Endothelial cell of hepatic sinusoid (primary cell): Measurements from ENCODE around the gene BBX.

Experiments used
- in situ Hi-C: cut with HindIII; loops from 2 replicates; pipeline ENCODE4 v1.10.0; 2017; ENCODE audit warnings: low sequenced_read_pairs

The BBX gene

DNA sequence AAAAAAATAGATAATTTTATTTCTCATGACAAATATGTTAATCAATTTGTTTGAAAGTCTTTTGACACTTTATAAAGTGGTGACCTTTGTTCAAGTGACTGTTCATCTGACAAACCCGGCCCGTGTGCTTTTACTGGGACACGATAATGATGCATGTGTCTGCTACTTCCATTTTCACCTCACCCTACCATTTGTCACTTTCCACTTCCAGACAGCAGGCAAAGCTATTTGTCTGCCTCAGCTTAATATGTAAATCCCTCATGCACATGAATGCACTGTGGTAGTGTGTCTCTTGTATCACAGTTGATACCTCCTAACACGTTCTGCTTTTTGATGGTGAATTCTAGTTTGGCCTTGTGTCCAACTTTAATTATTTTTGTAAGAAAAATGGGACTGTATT lies 204.3 kb downstream of the BBX start:
- in situ Hi-C loops, result no loop called here

DNA sequence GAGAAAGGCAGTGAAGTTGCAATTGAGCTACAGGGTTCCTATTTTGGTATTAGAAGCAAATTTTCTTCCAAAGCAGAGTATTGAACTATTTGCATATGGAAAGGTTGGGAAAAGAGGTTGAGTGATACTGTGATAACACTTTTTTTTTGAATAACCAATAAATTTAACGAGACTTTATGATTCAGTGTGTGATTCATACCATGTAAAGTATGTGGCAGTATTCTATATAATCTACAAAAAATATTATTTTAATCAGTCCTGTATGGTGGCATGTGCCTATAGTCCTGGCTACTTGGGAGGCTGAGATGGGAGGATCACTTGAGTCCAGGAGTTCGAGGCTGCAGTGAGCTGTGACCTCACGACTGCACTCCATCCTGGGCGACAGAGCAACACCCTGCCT lies 206.9 kb downstream of the BBX start:
- in situ Hi-C loops, result no loop called here

DNA sequence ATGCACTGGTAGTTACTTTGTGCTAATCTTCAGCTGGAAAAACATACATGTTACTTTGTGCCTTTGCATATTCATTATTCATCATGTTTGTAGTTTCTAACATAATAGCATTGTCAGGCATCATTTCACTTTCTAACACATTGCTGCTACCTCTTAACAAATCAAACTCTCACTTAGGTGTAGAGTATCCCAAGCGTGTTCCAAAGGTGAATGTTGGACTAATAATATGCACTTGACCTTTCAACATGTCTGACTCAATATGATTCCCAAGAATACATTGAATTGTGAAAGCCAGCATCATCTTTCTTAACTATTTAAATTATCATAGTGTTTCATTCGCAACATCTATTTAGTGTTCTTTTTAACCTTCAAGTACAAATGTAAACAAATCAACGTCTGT lies 211.6 kb downstream of the BBX start:
- in situ Hi-C loops, result no loop called here

DNA sequence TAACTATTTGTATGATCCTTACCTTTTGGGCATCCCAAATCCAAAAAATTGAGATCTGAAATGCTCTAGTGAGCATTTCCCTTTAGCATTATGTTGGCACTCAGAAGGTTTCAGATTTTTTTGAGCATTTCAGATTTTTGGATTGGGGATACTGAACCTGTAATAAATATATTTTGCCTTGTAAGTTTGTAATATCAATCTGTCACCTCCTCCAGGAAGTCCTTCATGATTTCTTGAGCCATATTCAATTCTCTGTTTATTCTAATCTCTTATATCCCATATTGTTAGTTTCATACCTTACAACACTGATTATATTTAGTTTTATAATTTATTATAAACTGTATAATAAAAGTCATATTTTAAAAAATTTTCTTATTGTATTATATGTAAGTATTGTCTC lies 215.2 kb downstream of the BBX start:
- in situ Hi-C loops, result no loop called here

DNA sequence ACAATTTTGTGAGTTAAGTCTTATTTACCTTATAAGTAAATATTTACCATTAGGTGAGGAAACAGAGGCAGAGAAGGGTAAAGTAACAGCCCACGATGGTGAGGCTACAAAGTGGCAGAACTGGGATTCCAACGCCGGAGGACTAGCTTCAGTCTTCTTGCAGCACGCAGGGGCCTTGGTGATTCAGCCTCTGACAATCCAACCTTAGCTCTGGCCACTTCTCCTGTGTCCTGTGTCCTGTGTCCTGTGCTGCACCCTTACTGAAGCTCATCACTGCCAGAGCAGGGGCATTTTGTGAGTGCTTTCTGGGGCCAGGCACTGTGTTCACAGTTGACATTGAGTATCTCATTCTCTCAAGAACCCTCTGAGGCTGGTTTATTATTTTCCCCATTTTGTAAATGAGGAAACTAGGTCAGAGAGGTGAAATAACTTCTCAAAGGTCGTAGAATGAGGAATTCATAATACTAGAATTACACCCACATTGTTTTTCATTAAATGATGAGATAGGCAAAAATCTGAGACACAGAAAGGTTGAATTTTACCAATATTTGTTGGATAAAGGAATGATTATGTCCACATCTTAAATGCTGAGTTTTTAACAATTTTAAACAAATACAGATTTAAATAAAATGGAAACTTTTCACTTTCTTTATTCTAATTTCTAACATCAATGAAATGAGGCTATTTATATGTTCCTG lies 215.9 kb downstream of the BBX start:
- in situ Hi-C loops, result no loop called here

DNA sequence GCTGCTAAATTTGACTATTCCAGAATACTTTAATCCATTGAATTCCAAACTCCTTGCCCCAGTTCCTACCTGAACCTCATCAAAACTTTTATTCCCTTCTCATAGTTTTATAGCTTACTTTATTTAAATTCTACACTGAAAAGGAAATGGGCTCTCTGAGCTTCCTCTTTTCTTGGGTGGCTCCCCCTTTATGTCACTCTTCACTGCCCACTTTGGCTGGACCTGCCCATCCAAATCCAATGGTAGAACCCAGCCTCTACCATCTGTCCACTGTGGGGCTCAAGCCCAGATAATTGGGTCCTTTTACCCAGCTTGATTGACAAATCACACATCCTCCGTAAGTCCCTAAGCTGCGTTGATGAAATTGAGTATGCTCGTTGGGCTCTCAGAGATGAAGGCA lies 216.5 kb downstream of the BBX start:
- in situ Hi-C loops, result no loop called here

DNA sequence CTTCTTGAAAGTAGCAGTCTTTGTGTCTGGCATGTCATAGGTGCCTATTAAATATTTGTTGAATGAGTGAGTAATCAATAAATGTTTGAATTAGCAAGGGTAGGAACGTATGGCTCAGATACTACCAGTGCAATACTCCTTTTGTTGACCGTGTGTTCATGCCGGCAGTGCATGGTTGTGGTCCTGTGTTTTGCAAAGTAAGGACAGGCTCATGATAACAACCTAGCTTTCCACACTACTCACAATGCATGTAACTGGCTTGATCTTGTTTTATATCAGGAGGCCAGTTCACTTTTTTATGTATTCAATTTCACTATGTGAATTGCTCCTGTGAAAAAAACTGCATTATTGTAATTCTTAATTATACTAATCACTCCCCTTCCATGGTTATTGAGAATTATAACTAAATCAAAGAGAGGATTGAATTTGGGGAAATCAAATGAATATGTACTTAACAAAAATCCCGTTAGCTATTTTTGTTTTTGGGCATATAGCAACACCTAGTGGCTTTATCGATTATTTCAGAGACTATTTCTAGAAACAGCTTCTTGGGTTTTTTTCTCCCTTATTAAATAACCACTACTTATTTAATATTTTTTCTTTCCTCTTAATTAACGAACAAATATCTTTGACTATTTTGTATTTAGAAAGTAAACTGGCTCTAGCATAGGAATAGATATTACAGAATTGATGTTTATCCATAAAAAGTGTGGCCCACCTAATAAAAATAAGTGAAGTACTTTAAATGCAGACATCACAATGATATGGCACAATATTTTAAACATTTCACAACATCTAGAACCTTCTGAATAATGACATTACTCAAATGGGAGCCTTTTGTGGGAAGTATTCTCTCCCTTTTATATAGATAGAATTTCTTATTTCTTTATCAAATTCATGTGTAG lies 218.5 kb downstream of the BBX start:
- in situ Hi-C loops, result loop anchor here (10.0 kb wide), 2 partner anchors 56 to 526 kb away; no protein-coding TSS in a partner anchor

DNA sequence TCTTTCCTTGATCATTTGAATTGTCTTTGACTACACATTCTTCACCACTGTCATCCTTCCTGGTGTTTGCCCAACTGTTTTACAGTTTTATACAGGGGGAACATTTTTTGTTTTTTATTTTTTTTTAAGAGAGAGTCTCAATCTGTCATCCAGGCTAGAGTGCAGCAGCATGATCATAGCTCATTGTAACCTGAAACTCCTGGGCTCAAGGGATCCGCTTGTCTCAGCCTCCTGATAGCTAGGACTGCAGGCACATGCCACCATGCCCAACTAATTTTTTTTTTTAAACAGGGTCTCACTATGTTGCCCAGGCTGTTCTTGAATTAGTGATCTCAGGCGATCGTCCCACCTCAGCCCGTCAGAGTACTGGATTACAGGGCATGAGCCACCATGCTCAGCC lies 222.6 kb downstream of the BBX start:
- in situ Hi-C loops, result loop anchor here (10.0 kb wide), 2 partner anchors 61 to 531 kb away; no protein-coding TSS in a partner anchor

DNA sequence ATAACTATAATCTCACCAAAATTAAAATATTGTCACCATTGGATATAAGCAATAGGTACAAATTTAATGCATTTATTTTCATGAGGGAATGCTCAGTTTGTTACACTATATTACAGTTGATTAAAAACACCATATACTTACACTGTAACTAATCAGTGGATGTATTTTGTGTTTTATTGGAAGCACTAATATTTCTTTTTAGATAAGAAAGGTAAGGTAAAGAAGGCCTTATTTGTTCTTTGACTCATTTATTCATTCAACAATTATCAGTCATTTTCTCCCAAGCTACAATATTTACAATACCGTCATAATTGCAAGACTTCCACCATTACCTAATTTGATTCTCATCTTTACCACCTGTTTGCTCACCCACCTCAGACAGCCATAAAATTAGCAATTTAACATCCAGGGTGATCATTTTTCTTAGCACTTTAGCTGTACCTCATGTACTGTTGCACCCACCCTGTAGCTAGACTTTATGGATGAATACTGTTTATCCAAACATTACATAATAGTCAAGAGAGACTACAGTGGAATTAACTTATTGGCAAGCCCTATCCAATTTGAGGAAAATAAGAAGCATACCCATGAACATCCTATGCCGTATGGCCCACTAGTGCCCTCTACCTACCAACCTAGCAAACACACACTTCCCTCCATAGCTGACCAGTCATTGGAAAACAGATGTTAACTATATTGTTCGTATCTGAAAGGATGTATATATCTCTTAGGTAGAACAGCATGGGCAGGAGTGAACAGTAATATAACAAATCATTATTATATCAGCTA lies 229.6 kb downstream of the BBX start:
- in situ Hi-C loops, result no loop called here

DNA sequence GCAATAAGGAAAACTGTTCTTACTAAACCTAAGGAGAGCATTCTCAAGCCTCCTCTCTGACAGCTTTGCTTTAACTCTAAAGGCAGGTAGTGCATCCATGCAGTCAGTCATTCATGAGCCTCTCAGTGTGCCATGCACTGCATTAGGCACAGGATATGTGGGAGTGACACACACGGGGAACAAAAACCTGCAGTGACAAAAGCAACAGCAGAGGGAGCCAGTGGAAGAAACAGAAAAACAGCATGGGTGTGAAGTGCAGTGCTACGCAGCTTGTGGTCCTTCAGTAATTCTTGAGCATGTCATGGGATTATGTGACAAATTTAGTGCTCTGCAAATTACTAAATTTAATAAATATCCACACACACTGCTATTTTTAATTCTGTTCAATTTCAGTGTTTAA lies 230.7 kb downstream of the BBX start:
- in situ Hi-C loops, result no loop called here

DNA sequence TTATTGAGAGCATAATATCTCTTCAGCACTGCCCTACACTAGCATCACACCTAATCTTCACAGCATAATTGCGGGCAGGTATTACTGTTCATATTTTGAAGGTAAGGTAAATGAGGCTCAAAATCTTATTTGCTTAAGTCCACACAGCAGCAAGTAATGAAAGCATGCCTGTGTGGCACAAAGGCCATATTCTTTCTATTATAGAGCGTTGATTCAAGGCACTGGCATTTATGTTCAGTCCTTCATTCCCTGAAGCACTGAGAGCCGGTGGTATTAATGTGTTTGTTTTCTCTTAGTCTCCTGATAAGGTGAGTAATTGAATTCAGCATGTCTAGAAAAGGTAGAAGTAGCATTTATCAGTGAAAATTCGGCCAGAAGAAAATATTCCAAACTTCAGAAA lies 231.2 kb downstream of the BBX start:
- in situ Hi-C loops, result no loop called here

DNA sequence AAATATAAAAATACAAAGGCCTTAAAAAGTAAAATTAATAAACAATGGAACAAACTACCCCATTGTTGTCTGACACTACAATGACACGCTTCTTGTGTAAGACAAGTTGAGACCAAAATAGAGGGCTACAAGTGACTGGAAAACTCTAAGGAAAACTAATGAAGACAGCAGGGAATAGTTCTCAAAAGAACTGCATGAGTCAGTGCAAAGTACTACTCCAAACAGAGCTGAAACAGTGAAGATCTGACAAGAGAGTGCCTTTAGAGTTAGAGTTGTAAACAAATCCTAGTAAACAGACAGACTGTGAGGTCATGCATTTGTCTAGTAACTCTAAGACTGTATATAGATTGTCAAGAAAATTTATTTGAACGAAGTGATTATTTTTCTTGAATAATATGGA lies 233.9 kb downstream of the BBX start:
- in situ Hi-C loops, result no loop called here

DNA sequence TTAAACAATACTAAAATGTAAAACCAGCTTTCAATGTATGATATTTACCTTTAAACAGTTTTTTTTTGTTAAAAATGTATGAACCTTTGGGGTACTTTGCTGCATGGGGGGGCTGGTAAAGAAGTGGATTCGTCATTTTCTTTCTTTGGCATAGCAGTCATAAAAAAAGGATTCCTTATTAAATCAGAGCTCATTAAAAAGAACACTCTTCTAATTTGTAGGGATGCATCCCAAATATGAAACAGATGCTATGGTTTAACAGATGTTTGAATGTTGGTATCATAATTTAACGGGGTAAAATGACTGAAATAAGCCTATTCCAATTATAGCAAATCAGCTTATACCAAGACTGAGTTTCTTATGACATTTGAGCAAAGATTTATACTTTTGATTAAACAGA lies 234.4 kb downstream of the BBX start:
- in situ Hi-C loops, result no loop called here

DNA sequence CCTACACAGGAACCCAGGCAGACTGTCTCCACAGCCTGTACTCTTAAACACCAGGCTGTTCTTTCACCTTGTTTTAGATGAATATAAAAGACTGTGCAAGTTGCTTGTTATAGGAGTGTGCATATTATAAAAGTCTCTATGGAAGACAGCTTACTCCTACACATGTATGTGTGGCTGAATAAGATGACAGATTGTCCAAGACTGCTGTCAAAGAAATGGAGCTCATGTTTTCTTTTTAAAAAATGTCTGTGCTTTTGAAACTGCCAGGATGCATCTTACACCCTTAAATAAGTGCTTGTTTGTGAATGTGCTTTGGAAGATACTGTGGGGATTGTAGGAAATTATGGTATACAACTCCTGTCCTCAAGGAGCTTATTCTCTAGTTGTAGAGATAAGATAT lies 237.4 kb downstream of the BBX start:
- in situ Hi-C loops, result no loop called here

DNA sequence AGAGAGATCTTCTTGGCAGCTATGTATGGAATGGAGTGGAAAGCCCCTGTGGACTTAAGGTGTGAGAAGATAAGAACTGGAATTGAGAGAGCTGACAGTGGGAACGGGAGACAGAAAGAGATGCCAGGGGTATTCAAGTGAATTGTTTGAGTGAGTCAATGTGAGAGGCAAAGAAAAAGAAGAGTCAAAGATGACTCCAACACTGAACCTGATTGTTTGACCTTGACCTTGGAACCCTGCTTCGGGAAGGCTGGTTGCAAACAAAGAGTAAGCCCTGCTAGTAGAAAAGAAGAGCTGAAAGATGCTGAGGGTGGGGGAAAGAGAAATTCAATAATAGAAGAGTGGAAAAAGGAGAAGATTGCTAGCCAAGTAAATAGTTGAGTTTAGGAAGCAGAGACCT lies 238.6 kb downstream of the BBX start:
- in situ Hi-C loops, result no loop called here

DNA sequence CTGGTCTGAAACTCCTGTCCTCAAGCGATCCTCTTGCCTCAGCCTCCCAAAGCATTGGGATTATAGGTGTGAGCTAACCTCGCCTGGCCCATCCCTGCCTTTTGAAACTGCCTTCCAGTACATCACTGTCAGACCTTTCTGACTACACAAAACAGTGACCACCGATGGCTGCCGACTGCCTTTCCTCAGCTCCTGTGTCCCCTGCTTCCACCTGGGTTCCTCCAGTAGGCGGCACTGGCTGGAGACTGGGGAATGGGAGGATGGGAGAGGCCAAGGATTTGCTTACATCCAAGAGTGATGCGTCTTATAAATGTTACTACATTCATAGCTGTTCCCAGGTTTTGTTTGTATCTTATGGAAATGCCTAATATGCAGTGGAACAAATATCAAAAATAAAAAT lies 242.8 kb downstream of the BBX start:
- in situ Hi-C loops, result no loop called here

DNA sequence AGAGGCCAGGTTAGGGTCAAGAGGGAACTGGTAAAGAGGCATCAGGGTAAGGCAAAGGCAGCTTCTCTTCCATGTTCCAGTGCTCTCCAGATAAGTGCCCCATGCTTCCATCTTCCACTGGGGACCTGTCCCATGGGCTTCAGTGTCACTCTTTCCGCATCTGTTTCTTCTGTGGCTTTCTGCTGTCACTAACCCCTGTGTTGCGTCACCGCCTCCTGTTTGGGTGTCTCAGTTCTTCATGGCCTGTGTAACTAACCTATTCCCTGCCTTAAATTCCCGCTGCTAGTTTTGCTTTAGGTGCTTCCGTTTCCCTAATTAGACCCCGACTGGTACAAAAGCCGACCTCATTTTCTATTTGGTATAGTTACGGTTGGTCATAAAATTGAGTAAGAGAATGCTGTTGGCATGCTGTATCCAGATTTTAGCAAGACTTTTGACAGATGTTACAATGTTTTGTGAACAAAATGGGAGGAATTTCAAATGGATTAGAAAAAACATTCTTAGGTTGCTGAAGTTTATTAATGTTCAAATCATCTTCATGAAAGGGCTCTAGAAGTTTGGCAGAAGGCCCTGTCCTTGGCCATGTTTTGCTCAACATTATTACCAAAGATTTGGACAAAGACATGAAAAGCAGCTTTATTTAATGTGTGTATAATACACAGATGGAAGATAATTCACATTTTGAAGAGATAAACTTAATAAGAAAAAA lies 245.3 kb downstream of the BBX start:
- in situ Hi-C loops, result no loop called here

DNA sequence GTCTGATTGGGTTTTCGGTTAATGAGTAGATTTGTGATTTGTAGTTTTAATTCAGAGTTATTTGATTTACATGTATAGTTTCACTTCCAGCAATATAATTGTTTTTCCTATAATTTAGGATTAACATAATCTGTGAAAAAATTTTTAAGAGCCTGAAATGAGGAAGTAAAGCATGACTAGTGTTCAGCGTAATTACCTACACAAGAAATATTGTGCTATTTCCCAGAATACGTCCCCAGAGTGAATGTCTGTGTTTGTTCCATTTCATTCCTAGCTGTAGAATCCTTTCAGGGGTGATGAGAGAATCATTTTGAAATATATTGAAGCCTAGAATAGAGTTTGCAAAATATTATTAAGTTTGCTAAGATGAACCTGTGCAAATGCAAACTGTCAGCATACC lies 247.1 kb downstream of the BBX start:
- in situ Hi-C loops, result no loop called here

DNA sequence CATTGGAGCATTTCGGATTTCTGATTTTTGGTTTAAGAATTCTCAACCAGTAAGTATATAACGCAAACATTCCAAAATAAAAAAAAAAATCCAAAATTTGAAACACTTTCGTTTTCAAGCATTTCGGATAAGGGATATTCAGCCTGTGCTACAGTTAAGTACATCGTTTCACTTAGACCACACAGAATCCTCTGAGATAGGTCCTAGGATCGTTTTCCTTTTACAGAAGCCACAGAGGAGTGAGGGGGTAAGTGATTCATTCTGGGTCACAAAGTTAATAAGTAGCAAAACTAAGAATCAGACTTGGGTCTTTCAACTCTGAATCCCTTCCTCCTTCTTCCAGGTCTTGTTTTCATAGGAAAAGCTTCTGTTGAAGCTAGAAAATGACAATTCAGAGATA lies 249.3 kb downstream of the BBX start:
- in situ Hi-C loops, result no loop called here

DNA sequence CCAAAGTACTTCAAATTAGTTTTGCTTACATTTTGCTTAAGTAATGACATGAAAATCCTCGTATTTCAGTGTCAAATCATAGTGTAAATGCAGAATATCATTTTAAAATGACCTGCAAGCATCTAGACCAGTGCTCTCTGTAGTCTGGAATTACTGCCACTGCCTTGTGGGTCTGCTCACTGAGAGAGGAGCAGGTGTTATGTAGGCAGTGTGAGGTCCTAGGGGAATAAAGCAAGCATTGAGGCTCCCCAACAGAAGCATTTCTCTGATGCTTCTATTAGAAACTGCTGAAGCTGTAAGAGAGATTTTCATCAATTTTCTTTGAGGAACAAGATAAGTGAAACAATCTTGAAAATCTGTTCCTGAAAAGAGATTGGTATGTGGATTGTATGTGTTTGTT lies 253.2 kb downstream of the BBX start:
- in situ Hi-C loops, result no loop called here

DNA sequence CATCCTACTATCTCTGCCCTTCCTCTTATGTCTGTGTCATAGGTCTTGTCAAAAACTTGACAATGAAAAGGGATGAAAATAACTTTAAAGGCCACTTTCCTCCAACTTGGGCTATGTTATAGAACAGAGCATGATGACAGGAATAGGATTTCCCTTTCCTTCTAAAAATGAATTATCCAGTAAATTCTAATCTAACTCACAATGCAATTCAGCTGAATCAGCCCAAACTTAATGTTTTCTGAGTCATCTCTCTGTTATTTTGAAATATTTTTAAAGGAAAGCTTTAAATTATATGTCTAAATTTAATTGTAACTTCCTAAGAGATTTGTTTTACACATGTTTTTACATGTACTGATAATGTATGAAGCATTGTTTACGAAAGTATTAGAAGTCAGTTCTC lies 258.5 kb downstream of the BBX start:
- in situ Hi-C loops, result no loop called here
